Activated CD8-positive, alpha-beta memory T cell treated with anti-CD3 and anti-CD28 coated beads for 48 hours (primary cell): ENCODE results near the gene DMRTC2.

Source experiments
- DNase-seq, 3 experiments: peaks; one replicate each; pipeline ENCODE4 v3.0.0-alpha.2; 2020; ENCODE audit warnings: low read depth in 2 of 3, low spot score in 2 of 3

DMRTC2 gene

GRCh38 chr19:41888926-41889325 is 44.1 kb downstream of the DMRTC2 start:
- DNase-seq = no peak

- DNase-seq = no peak
Observed at GRCh38 chr19:41889896-41890295, 45.1 kb downstream of the DMRTC2 start.

GRCh38 chr19:41890936-41891335 is 46.1 kb downstream of the DMRTC2 start:
- no peak for DNase-seq

GRCh38 chr19:41892173-41892902 is 47.5 kb downstream of the DMRTC2 start:
- DNase-seq = no peak

- no peak for DNase-seq
Observed at GRCh38 chr19:41893899-41894298, 49.1 kb downstream of the DMRTC2 start.

- no peak for DNase-seq
Observed at GRCh38 chr19:41894350-41894749, 49.5 kb downstream of the DMRTC2 start.

GRCh38 chr19:41895745-41896580 is 51.1 kb downstream of the DMRTC2 start:
- DNase-seq = no peak

GRCh38 chr19:41896581-41896942 is 51.7 kb downstream of the DMRTC2 start:
- no peak for DNase-seq

- no peak for DNase-seq
Observed at GRCh38 chr19:41897181-41897580, 52.3 kb downstream of the DMRTC2 start.

- no peak for DNase-seq
Observed at GRCh38 chr19:41897820-41898219, 53.0 kb downstream of the DMRTC2 start.

- no peak for DNase-seq
Observed at GRCh38 chr19:41898235-41898634, 53.4 kb downstream of the DMRTC2 start.
